Activated gamma-delta T cell treated with Interleukin-2 at 50 U/mL for 16 hours (primary cell): ENCODE data around the gene CGA.

Source experiments
- DNase-seq: peaks from one replicate; pipeline ENCODE4 v3.0.0-alpha.2; 2020

The CGA gene

DNA sequence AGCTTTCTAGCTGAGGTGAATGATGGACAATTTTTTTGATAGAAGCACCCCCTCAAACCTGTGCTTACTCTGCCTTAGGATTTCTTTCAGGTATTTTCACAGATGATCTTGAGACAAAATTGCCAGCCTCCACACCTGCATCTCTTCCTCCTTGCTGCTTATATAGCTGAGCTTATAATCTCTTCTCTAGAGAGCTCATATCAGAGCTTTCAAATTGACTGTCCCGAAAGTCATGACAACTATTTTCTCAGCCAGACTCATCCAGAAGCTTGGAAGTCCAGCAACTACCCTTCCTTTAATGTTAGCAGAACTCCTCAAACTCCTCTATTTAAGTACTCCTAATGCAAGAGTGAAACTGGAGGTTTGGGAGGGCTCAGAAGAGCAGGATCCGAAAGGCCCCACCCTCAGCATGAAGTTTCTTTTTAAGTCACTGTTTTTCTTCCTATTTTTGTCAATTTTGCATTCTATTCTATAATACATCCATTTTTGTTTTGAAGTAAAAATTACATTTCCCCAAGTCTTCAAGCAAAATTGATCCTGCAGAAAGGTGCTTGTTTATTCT lies 12.7 kb downstream of the CGA start:
- no peak for DNase-seq

DNA sequence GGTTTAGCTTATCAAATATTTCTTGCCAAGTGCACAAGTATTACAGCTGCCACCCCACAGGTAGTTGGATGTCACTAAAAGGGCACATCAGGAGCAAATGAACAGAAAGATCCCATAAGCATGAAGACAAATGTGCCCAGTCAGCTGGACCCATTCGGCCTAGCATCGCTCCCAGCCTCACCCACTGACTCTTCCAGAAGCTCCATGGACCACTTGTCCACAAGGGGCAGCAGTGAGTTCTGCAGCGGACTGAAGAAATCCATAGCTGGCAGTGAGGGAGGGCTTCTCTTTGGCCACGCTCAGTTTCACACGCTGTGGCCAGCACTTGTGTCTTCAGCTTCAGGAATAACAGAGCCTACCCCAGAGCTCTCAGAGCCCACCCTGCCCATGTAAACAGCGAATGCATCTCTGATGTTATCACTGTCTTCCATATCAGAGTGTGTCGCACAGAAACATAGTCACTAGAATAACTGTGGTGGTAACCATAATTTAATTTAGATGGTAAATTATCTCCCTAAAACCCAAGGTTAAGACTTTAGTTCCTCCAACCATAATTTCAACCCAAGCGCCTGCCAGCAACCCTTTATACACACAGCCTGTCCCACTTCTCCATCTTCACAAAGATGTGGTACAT lies 15.8 kb downstream of the CGA start:
- DNase-seq, result peak; percentile 42

DNA sequence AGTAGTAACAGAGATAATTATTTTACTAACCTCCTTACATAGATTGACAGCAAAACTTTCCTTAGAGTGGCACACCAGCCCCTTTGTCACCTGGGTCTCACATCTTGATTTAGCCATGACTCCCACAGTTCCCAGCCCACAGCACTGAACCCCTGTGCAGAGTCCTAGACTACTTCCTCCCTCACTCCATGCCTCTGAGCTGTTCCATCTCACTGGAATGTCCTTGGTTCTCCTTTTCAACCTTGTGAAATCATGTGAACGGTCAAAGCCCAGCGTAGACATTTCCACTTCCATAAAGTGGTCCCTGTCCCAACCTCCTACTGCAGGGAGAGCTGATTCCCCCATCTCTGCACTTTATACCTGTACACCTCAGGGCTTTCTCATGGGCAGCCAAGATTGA lies 19.7 kb downstream of the CGA start:
- no peak for DNase-seq

DNA sequence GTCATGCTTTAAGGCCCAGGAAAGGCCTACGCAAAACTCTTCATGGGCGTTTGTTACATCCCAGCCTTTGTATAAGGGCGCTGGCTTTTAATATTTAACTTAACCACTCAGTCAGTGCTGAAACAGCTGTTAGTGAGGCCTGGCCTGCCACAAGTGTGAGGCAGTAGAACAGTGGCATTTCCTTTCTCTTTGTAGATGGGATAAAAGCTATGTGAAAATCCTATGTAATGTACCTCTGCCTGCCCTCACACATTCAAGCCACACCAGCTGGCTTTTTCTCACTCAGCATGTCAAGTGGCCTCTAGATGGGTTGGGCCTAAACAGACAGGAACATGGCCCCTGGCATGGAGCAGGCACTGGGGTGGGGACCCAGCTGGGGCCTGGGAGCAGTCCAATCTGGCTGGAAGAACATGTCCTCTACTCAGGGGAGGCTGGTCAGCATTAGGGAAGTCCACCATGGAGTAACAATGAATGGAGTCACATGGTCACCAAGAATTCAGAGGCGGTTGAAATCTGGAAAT lies 20.7 kb downstream of the CGA start:
- DNase-seq, result no peak

DNA sequence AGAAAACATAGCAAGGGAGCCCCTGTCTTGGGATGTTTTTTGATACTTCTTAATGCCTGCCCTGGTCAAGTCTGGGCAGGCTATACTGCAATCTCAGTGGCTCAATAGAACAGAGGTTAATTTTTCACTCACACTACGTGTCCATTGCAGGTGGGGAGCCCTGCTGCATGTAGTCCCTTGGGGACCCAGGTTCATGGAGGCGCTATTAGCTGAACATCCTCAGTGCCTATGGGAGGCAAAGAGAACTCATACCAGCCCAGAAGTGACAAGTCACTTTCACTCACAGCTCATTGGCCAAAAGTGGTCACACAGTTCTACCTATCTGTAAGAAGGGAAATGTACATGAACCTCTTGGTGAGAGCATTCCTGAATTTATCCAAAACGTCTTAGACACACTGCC lies 23.2 kb downstream of the CGA start:
- DNase-seq, result no peak

DNA sequence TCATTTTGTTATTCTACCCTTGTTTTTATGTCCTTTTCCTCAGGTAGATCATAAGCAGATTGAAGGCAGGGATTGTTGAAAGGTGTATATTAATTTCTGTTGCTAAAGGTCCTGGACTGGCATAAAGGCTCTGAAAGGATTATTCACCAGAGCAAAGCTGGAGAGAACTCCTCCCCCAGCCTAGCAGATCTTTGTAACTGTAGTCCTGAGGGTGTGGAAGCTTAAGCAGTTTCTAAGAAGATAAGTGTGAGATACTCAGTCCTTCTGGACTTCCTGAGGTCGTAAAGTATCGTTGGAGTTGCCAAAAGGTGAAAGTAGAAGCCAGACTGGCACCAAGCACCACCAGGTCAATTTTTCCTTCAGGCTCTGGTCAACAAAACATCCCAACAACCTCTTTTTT lies 24.2 kb downstream of the CGA start:
- no peak for DNase-seq

DNA sequence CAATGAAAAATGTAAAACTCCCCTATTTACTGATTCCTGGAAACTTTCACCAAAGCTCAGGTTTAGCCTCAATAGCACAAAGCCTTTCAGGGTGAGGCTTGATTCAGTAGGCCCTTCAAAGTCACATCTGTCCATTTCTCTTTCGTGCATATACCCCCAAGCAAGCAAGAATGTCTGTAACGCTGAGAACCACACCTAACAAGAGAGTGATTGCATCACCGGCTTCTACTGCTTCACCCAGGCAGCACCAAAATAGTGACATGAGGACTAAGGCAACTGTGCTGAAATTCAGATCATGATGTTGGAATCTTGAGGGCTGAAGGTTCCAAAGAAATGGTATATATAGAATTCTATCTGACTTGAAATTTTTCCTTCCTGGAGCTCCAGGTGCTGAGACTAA lies 26.1 kb downstream of the CGA start:
- no peak for DNase-seq

DNA sequence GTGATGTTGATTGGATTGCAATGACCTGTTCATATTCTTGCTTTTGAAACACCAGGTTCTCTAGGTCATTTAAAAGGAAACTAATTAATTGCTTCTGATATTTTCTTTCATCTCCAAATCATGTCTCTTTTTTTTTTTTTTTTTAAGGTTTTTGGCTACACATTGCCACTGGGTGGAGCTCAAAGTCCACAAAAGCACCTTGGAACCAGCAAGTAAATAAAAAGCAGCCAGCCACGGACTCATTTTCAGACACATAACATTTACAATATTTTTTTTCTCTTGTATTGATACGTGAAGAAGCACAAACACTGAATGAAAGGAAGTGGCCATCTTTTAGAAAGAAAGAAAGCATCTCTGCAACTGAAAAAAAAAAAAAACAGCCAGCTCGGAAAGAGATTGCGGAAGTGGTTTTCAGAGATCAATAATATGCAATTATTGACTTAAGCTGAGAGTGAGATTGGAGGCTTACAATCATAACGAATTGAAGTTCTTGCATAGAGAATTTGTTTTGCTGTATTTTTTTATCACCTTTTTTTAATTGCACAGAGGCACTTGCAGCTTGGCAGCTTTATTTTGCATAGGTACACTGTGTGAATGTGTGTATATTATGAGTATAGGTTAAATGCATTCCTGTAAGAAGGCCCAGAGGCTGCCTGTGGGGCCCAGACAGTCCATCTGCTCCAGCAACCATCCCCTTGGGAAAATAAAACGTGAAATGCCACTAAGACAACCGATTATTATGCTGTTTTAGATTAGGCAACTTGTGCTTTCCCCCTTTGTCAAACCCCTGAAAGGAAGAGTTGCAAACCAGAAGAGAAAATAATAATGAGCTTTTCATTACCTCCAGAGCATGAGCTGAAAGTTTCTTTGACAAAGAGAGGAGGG lies 28.2 kb downstream of the CGA start:
- no peak for DNase-seq

DNA sequence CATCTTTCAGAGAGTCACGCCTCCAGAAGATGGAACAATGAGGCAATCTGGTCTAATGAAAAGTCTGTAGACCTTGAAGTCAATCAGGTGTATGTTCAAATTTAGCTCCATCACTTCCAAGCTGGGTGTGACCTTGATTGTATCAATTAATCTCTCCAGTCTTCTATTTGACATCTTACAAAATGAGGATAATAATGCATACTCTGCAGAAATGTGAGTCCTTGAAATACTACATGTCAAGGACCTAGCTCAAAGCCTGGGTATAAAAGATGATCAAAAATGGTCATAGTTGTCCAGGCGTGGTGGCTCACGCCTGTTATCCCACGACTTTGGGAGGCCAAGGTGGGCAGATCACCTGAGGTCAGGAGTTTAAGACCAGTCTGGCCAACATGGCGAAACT lies 29.8 kb downstream of the CGA start:
- DNase-seq, result no peak

DNA sequence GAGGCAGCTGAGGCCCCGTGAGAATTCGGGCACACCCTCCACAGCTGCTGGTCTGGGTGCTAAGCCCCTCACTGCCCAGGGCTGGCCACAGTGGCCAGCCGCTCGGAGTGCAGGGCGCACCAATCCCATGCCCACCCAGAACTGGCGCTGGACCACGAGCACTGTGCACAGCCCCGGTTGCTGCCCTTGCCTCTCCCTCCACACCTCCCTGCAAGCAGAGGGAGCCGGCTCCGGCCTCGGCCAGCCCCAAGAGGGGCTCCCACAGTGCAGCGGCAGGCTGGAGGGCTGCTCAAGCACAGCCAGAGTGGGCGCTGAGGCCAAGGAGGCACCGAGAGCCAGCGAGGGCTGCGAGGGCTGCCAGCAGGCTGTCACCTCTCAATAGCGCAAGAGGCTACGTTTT lies 35.0 kb downstream of the CGA start:
- no peak for DNase-seq

DNA sequence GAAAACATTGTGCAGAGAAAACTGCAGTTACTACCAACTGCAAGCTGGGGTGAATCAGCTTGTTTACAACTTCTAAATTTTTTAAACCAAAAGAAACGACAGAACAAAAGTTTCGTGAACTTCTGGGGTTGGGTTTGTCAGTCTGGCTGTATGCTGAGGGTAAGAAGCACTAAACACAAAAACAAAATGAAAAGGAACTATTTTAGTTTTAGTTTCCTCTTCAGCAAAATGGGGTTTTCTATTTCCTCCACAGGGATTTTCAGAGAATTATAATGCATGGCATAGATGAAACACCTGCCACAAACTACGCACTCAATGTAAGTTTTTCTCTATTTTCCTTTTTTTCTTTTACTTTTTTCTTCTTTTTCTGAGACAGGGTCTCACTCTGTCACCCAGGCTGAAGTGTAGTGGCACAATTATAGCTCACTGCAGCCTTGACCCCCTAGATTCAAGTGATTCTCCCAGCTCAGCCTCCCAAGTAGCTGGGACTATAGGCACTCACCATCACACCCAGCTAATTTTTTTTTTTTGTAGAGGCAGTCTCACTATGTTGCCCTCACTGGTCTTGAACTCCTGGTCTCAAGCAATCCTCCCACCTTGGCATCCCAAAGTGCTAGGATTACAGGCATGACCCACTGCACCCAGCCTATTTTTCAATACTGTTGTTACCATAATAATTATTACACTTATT lies 40.6 kb downstream of the CGA start:
- DNase-seq, result no peak

DNA sequence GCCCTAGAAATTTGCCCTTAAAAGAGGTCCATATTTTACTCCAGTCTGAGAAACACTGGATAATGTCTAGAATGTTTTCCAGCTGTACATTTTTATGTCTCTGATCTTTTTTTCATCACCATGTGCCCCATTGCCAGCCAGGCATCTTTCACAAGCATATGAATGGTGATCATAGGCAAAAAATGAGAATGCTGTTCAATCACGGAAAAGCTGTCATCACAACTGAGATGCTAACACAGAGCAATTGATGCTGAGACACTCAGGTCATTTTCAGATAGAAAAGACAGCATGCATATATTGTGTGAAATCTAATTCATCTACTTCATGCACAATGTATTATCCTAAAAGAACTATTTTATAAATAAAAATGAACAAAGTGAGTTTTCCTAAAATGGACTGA lies 41.6 kb downstream of the CGA start:
- no peak for DNase-seq

DNA sequence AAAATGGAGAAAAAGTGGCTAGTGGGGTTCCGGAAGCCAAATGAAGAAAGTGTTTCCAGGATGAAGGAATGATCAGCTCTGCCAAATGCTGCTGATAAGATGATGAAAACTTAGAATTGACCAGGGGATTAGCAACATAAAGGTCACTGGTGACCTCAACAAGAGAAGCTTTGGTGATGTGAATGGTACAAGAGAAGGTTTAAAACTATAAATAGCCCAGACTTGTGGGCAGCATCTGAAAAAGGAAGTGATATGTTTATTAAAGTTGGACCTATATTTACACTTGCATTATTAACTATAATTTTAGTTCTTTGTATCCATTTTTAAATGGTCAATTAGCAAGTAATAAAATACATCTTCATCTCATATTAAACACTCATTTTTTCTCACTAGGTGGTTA lies 45.1 kb downstream of the CGA start:
- no peak for DNase-seq

DNA sequence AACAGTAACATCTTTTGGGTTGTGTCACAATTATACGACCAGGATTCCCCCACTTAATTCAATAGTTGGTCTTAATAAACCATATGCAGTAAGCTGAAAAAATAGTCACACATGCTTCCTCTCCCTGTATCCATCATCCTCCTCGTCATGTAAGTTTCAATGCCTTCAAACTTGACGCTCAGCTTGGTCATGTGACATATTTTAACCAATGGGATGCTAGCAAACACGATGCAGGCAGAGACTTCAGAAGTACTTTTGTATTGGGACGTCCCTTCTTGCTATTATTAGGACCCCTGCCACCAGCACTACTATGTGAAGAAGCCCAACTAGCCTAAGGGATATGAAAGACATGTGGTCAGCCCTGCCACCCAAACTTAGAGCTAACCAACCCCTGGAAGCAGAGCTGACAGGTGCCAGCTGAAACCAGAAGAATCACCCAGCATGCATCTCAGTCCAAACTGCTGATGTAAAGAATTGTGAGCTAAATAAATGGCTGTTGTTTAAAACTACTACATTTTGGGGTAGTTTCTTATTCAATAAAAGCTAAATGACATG lies 49.3 kb downstream of the CGA start:
- no peak for DNase-seq

DNA sequence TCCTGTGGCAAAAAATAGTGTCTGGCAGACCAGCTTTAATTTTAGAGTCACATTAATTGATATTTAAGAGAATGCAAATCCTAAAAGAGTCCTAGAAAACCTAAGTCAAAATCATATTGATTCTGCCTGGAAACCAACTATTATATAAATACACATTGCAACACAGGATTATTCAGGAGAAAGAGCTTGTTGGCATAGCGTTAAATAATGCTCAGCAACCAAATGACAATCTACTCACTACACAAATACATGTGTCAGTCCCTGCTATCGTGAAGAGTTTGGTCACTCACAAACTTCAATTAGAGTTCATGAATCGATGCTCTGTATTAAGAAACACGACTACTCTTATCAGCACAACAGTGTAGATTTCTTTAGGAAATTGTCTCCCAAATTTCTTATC lies 54.2 kb downstream of the CGA start:
- DNase-seq, result no peak
